GM18519 (cell line): Measurements from ENCODE around the gene PTBP1.
"Not testable (repeated sequence)": the region's sequence is repeated elsewhere in the genome, so short reads cannot be mapped to it uniquely, and the experiment has no call there.

ENCODE experiments used
- ATAC-seq: cut with Tn5 transposase; IDR thresholded peaks from one replicate; pipeline ENCODE4 v1.9.1; 2021; ENCODE audit warnings: mild to moderate bottlenecking, moderate library complexity; ENCODE audit not compliant: unreplicated experiment, low FRiP score

The PTBP1 gene

GRCh38 chr19:807627-808422, 10.6 kb downstream of the PTBP1 start:
- no peak for ATAC-seq

DNA sequence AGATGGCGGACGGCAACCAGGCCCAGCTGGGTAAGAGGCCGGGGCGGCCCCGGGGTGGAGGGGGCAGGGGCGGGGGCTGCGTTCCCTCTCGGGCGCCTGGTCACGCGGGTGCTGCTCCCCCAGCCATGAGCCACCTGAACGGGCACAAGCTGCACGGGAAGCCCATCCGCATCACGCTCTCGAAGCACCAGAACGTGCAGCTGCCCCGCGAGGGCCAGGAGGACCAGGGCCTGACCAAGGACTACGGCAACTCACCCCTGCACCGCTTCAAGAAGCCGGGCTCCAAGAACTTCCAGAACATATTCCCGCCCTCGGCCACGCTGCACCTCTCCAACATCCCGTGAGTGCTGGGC, 11.1 kb downstream of the PTBP1 start:
- no peak for ATAC-seq

DNA sequence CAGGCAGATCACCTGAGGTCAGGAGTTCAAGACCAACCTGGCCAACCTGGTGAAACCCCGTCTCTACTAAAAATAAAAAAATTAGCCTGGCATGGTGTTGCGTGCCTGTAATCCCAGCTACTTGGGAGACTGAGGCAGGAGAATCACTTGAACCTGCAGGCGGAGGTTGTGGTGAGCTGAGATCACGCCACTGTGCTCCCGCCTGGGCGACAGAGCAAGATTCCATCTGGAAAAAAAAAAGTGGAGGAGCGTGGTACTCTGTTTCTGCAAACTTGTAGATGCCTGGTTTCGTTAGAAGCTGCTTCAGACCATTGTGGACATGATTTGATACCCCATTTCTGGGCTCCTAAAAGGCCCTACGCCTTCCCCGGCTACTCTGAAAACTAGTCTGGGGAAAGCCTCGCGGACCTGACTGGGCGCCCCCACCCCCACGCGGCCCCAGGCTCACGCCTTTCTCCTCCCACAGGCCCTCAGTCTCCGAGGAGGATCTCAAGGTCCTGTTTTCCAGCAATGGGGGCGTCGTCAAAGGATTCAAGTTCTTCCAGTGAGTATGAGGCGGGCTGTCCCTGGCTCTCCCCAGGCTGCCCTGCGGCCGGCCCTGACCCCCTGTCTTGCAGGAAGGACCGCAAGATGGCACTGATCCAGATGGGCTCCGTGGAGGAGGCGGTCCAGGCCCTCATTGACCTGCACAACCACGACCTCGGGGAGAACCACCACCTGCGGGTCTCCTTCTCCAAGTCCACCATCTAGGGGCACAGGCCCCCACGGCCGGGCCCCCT, 13.0 kb downstream of the PTBP1 start:
- ATAC-seq: no peak

DNA sequence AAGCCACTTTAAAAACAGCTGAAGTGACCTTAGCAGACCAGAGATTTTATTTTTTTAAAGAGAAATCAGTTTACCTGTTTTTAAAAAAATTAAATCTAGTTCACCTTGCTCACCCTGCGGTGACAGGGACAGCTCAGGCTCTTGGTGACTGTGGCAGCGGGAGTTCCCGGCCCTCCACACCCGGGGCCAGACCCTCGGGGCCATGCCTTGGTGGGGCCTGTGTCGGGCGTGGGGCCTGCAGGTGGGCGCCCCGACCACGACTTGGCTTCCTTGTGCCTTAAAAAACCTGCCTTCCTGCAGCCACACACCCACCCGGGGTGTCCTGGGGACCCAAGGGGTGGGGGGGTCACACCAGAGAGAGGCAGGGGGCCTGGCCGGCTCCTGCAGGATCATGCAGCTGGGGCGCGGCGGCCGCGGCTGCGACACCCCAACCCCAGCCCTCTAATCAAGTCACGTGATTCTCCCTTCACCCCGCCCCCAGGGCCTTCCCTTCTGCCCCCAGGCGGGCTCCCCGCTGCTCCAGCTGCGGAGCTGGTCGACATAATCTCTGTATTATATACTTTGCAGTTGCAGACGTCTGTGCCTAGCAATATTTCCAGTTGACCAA, 13.7 kb downstream of the PTBP1 start:
- no peak for ATAC-seq

- no peak for ATAC-seq
These were observed 14.3 kb downstream of the PTBP1 start for GRCh38 chr19:811506-812048.

- ATAC-seq: no peak
These were observed 14.9 kb downstream of the PTBP1 start for GRCh38 chr19:812049-812746.

GRCh38 chr19:812747-813218, 15.5 kb downstream of the PTBP1 start:
- ATAC-seq: no peak

GRCh38 chr19:813219-814151, 16.2 kb downstream of the PTBP1 start:
- no peak for ATAC-seq

- ATAC-seq: no peak
These were observed 17.2 kb downstream of the PTBP1 start for GRCh38 chr19:814152-815078.

DNA sequence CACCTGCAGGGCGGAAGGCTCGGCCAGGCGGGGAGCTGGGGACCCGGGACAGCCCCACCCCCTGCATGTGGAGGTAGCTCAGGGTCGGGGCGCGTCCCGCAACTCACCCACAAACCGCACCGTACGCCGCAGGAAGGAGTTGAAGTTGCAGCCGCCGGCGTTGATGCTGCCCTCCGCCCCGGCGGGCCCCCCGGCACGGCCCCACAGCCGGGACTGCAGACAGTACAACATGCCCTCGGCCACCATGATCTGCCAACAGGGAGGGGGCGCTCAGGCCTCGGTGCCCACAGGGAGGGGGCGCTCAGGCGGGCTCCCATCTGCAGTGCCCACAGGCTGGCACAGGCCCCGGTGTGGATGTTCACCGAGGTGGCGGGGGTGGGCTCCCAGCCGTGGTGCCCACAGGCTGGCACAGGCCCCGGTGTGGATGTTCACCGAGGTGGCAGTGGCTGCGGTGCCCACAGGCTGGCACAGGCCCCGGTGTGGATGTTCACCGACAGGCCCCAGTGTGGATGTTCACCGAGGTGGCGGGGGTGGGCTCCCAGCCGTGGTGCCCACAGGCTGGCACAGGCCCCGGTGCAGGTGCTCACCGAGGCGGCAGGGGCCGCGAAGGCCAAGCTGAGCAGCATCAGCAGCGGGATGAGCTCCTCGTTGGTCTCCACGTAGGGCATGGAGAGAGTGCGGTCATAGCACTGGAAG, 18.0 kb downstream of the PTBP1 start:
- ATAC-seq: no peak

GRCh38 chr19:815775-816499, 18.7 kb downstream of the PTBP1 start:
- ATAC-seq: no peak

DNA sequence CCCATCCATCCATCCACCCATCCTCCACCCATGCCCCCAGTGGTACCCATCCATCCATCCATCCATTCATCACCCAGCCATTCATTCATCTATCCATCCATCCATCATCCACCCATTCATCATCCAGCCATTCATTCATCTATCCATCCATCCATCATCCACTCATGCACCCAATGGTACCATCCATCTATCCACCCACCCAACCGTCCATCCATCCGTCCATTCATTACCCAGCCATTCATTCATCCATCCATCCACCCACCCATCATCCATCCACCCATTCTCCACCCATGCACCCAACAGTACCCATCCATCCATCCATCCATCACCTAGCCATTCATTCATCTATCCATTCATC, 19.2 kb downstream of the PTBP1 start:
- ATAC-seq: no peak

DNA sequence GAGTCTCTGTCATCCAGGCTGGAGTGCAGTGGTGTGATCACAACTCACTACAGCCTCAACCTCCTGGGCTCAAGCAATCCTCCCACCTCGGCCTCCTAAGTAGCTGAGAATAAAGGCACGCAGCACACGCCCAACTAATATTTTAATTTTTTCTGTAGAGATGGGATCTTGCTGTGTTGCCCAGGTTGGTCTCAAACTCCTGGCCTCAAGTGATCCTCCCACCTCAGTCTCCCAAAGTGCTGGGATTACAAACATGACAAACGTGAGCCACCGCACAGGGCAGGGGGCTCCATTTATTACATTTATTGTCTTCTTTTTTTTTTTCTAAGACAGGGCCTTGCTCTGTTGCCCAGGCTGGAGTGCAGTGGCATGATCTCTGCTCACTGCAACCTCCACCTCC, 23.0 kb downstream of the PTBP1 start:
- not testable (repeated sequence) for ATAC-seq

DNA sequence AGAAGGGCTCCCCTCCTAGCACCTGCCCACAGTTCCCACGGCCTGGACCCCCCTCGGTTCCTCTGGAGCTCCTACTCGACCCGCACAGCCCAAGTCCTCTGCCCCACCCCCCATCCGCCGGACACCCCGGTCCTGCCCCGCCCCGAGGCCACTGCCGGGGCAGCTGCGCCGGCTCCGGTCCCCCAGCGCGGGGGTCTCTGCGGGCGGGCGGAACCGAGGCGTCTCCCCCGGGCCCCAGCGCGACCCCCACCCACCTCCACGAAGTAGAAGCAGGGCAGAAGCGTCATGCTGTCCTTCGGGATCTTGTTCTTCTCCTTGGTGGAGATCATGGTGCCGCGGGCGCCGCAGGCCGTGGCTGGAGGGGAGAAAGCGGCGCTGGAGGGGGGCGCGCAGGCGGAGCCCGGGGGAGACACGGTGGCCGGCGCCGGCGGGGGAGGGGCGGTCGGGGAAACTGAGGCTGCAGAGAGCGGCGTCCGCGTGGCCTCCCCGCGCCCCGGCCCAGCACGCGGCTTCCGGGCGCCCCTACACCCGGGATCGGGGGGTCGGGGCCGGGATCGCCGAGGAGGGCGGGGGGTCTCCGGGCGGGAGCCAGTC, 24.1 kb downstream of the PTBP1 start:
- ATAC-seq: no peak

DNA sequence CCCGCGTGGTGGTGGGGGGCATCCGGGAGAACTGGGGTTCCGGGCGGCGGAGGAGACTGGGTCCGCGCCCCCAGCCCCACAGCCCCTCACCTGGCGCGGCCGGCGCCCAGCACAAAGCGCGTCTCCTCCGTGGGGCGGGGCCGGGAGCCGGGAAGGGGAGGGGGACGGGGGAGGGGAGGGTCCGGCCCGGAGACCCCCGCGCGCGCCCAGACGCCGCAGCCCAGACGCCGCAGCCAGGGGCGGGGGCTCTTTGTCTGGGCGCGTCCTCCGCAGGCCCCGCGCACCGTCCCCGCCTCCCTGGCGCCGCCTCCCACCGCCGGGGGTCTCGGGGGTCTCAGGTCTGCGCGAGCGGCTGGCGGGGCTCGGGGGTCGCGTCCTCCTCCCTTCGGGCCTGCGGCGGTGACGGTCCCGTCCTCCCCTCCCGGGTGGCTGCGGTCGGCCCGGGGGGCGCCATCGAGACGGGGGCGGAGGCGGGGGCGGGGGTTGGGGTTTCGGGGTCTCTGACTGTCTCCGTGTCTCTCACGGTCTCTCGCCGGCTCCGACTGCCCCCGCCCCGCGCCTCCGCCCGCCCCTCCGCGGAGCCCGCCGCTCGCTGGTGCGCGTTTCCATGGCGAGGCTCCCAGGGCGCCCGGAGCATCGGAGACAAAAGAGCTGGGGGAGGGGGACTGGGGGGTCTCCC, 24.7 kb downstream of the PTBP1 start, which contains the start of gene PLPPR3:
Gene PLPPR3 (minus strand): TSS at position 131 of the 679 bp plus-strand sequence. CDS start 396 bp downstream, outside the sequence.
- no peak for ATAC-seq

GRCh38 chr19:823565-824121, 26.4 kb downstream of the PTBP1 start:
- ATAC-seq: no peak
